Gastrocnemius medialis (tissue), 4 donors: Measurements from ENCODE around the gene DPP7. TPM values are rescaled to one million over a fixed set of nuclear protein-coding genes. Genes with fewer than 3 reads are reported as not detected.
A peak's percentile ranks its signal among the peaks of the same experiment; 100 is the strongest.

Experiments
- ATAC-seq, 2 donors: fragments of 150-250 bp; one replicate each; pipeline ENCODE4 v1.9.1; 2016
- DNase-seq, 2 donors: peaks; one replicate each; pipeline ENCODE4 v3.0.0-alpha.2; 2019
- H3K27ac ChIP-seq, 4 donors: fragments of 200-600 bp; sonication (generic); 1 replicate in 1 of 4; 2 replicates in 3 of 4; pipeline ENCODE4 v1.5.1; 2016 to 2018; ENCODE audit warnings: mild to moderate bottlenecking in 2 of 4, moderate library complexity in 1 of 4
- H3K27me3 ChIP-seq, 3 donors: fragments of 200-600 bp; sonication (generic) in 2 of 3; 1 replicate in 1 of 3; 2 replicates in 2 of 3; pipeline versions ENCODE4 v1.5.1 to v1.6.0; 2016 to 2019; ENCODE audit warnings: mild to moderate bottlenecking in 1 of 3, moderate library complexity in 1 of 3
- H3K36me3 ChIP-seq, 2 donors: fragments of 200-600 bp; sonication (generic) in 1 of 2; one replicate each; pipeline ENCODE4 v1.5.1; 2017 to 2018
- H3K4me1 ChIP-seq, 2 donors: fragments of 200-600 bp; sonication (generic) in 1 of 2; one replicate each; pipeline ENCODE4 v1.5.1; 2016 to 2017; ENCODE audit warnings: mild to moderate bottlenecking in 2 of 2
- H3K4me3 ChIP-seq, 4 donors: fragments of 200-600 bp; sonication (generic) in 3 of 4; 1 replicate in 1 of 4; 2 replicates in 3 of 4; pipeline ENCODE4 v1.5.1; 2016 to 2019; ENCODE audit warnings: mild to moderate bottlenecking in 2 of 4
- H3K9me3 ChIP-seq, 3 donors: fragments of 200-600 bp; sonication (generic) in 2 of 3; 1 replicate in 1 of 3; 2 replicates in 2 of 3; pipeline ENCODE4 v1.5.1; 2016 to 2019
- CTCF ChIP-seq, 5 experiments: fragments of 450-650 bp in 3 of 5; fragments of 200-600 bp in 2 of 5; sonication (generic) in 2 of 5; IDR thresholded peaks in 4 of 5; conservative IDR thresholded peaks in 1 of 5; 1 replicate in 4 of 5; 2 replicates in 1 of 5; pipeline ENCODE4 v1.5.1; 2016 to 2019; ENCODE audit warnings: antibody characterized with exemption in 5 of 5, mild to moderate bottlenecking in 3 of 5, moderate library complexity in 3 of 5
- POLR2A ChIP-seq, 2 donors: fragments of 450-650 bp; IDR thresholded peaks; one replicate each; pipeline ENCODE4 v1.6.1; 2017; ENCODE audit warnings: antibody characterized with exemption in 2 of 2, mild to moderate bottlenecking in 2 of 2, moderate library complexity in 2 of 2
- in situ Hi-C, 4 donors: fragments of 200-750 bp; cut with MboI; loops; one replicate each; pipeline versions ENCODE4 v1.15.0 to v1.8.0; 2017; ENCODE audit warnings: low sequenced_read_pairs in 4 of 4
- intact Hi-C: fragments of 100-400 bp; cut with DNase I; formaldehyde crosslinking; loops from one replicate; pipeline ENCODE4 v1.15.1; 2023; ENCODE audit warnings: low total_unique reads
- total RNA-seq, 4 donors: library from RNA; depleted of rRNA; stranded (reverse); fragments of >200 nt; gene quantifications; one replicate each; pipeline versions ENCODE4 v1.1.0 to v1.2.3, GENCODE V29; 2016

Gene DPP7
- total RNA-seq, 4 donors from 2014 or later, result 36.9 to 63.1 (median 55.9) TPM

- Histone ChIP-seq H3K27me3 (no peaks in the 10 kb centered on the region), H3K4me1 (peaks cover 6 to 9% of the 10 kb centered on the region in 2 donors), H3K36me3 (peaks cover 0 to 33% of the 10 kb centered on the region in 2 donors), H3K9me3 (no peaks in the 10 kb centered on the region), H3K4me3 (peak overlapping the region; percentile 76 to 97 (median 92)), H3K27ac (peak overlapping the region; percentile 50 to 72 (median 64))
- peak; percentile 6 to 44 for ATAC-seq
- intact Hi-C loops, result loop anchor here (2.0 kb wide), 1 partner anchor 27 kb away; the partner anchor contains the start of gene MAN1B1
- TF ChIP-seq CTCF (IDR thresholded peaks at IDR 0.05 in 4 of 5, conservative IDR thresholded peaks at IDR 0.05 in 1 of 5), result no peak
- TF ChIP-seq POLR2A (IDR thresholded peaks at IDR 0.05), result no peak
- DNase-seq, result no peak
- in situ Hi-C loops, result loop anchor here in 2 of 4 donors (10.0 kb wide), 1 partner anchor 121 kb away; the partner anchor contains the start of gene SLC34A3 (in 2 of the 2)
Observed at GRCh38 chr9:137114220-137114612, 317 bp downstream of the DPP7 start.

- Histone ChIP-seq H3K4me3 (peak overlapping the region in 2 of 4 donors; percentile 31 to 76), H3K27ac (no peak overlapping the region), H3K9me3 (no peaks in the 10 kb centered on the region), H3K36me3 (peaks cover 0 to 40% of the 10 kb centered on the region in 2 donors), H3K4me1 (peaks cover 6 to 9% of the 10 kb centered on the region in 2 donors), H3K27me3 (no peaks in the 10 kb centered on the region)
- intact Hi-C loops, result loop anchor here (2.0 kb wide), 1 partner anchor 27 kb away; the partner anchor contains the start of gene MAN1B1
- ATAC-seq (no peak), DNase-seq (no peak)
- in situ Hi-C loops, result loop anchor here in 2 of 4 donors (10.0 kb wide), 1 partner anchor 121 kb away; the partner anchor contains the start of gene SLC34A3 (in 2 of the 2)
- TF ChIP-seq CTCF (IDR thresholded peaks at IDR 0.05 in 4 of 5, conservative IDR thresholded peaks at IDR 0.05 in 1 of 5), result no peak
- no peak for TF ChIP-seq POLR2A (IDR thresholded peaks at IDR 0.05)
Observed at GRCh38 chr9:137113385-137114159, 961 bp downstream of the DPP7 start.

GRCh38 chr9:137112564-137113384, 1.8 kb downstream of the DPP7 start:
- Histone ChIP-seq H3K4me3 (no peak overlapping the region), H3K36me3 (peaks cover 0 to 48% of the 10 kb centered on the region in 2 donors), H3K4me1 (peaks cover 6 to 9% of the 10 kb centered on the region in 2 donors), H3K27ac (no peak overlapping the region), H3K9me3 (no peaks in the 10 kb centered on the region), H3K27me3 (no peaks in the 10 kb centered on the region)
- in situ Hi-C loops (loop anchor here in 2 of 4 donors (10.0 kb wide), 1 partner anchor 122 kb away; the partner anchor contains the start of gene SLC34A3 (in 2 of the 2)), intact Hi-C loops (no loop called here)
- no peak for TF ChIP-seq CTCF (IDR thresholded peaks at IDR 0.05 in 4 of 5, conservative IDR thresholded peaks at IDR 0.05 in 1 of 5)
- no peak for TF ChIP-seq POLR2A (IDR thresholded peaks at IDR 0.05)
- ATAC-seq (no peak), DNase-seq (no peak)

- Histone ChIP-seq H3K36me3 (peaks cover 0 to 56% of the 10 kb centered on the region in 2 donors), H3K4me3 (no peak overlapping the region), H3K9me3 (no peaks in the 10 kb centered on the region), H3K27ac (no peak overlapping the region), H3K4me1 (peaks cover 6 to 9% of the 10 kb centered on the region in 2 donors), H3K27me3 (no peaks in the 10 kb centered on the region)
- intact Hi-C loops (no loop called here), in situ Hi-C loops (loop anchor here in 2 of 4 donors (10.0 kb wide), 1 partner anchor 123 kb away; the partner anchor contains the start of gene SLC34A3 (in 2 of the 2))
- no peak for TF ChIP-seq CTCF (IDR thresholded peaks at IDR 0.05 in 4 of 5, conservative IDR thresholded peaks at IDR 0.05 in 1 of 5)
- no peak for TF ChIP-seq POLR2A (IDR thresholded peaks at IDR 0.05)
- ATAC-seq, result no peak
- DNase-seq, result no peak
Observed at GRCh38 chr9:137111788-137112563, 2.6 kb downstream of the DPP7 start.
